Measurements from ENCODE around the gene MDH1.
"Not testable (repeated sequence)": the region's sequence is repeated elsewhere in the genome, so short reads cannot be mapped to it uniquely, and the experiment has no call there.

MDH1 gene

GRCh38 chr2:63589148-63589958 is 590 bp downstream of the MDH1 start:
- no peak for DNase-seq

- DNase-seq, result no peak
Observed at GRCh38 chr2:63590626-63591408, 2.1 kb downstream of the MDH1 start.

GRCh38 chr2:63591566-63592175 is 2.9 kb downstream of the MDH1 start:
- DNase-seq, result no peak

- no peak for DNase-seq
Observed at GRCh38 chr2:63594660-63595059, 5.9 kb downstream of the MDH1 start.

GRCh38 chr2:63596401-63596883 is 7.7 kb downstream of the MDH1 start:
- no peak for DNase-seq

- DNase-seq, result no peak
Observed at GRCh38 chr2:63598981-63599380, 10.2 kb downstream of the MDH1 start.

GRCh38 chr2:63600881-63601460 is 12.2 kb downstream of the MDH1 start:
- DNase-seq, result no peak

GRCh38 chr2:63604666-63605065 is 15.9 kb downstream of the MDH1 start:
- DNase-seq, result no peak

- not testable (repeated sequence) for DNase-seq
Observed at GRCh38 chr2:63608865-63609264, 20.1 kb downstream of the MDH1 start.

- DNase-seq, result no peak
Observed at GRCh38 chr2:63610525-63610924, 21.8 kb downstream of the MDH1 start.

- no peak for DNase-seq
Observed at GRCh38 chr2:63613391-63613901, 24.7 kb downstream of the MDH1 start.

GRCh38 chr2:63614448-63614968 is 25.7 kb downstream of the MDH1 start:
- DNase-seq, result no peak

GRCh38 chr2:63614983-63615945 is 26.5 kb downstream of the MDH1 start:
- no peak for DNase-seq

GRCh38 chr2:63617366-63617765 is 28.6 kb downstream of the MDH1 start:
- DNase-seq, result no peak

- no peak for DNase-seq
Observed at GRCh38 chr2:63619328-63619727, 30.6 kb downstream of the MDH1 start.

- DNase-seq, result no peak
Observed at GRCh38 chr2:63622751-63623150, 34.0 kb downstream of the MDH1 start.

- not testable (repeated sequence) for DNase-seq
Observed at GRCh38 chr2:63623763-63624162, 35.0 kb downstream of the MDH1 start.

GRCh38 chr2:63627866-63628265 is 39.1 kb downstream of the MDH1 start:
- no peak for DNase-seq

GRCh38 chr2:63628403-63628942 is 39.7 kb downstream of the MDH1 start:
- no peak for DNase-seq

GRCh38 chr2:63631501-63631900 is 42.7 kb downstream of the MDH1 start:
- no peak for DNase-seq

GRCh38 chr2:63632382-63632781 is 43.6 kb downstream of the MDH1 start:
- DNase-seq, result no peak

All from NCI-H187 treated with DMSO at 0.1 percent for 48 hours (cell line).